Measurements from ENCODE around the gene ARVCF. TPM values are rescaled to one million over a fixed set of nuclear protein-coding genes. Genes with fewer than 3 reads are reported as not detected.

Gene ARVCF
- total and polyA plus RNA-seq, 2 donors (not counting 1 experiment from before 2014, with no cell fraction given), result 2.2 to 6.7 TPM

GRCh38 chr22:19981171-19981960, 35.3 kb downstream of the ARVCF start:
- no peak for DNase-seq
- Mint-ChIP-seq H3K4me3 (no peak overlapping the region), H3K27ac (no peak overlapping the region), H3K9me3 (ENCODE audit: insufficient read depth) (no peaks in the 10 kb centered on the region), H3K27me3 (no peaks in the 10 kb centered on the region), H3K4me1 (peaks cover 5% of the 10 kb centered on the region)
- H4K20me1 ChIP-seq (ENCODE audit: control insufficient read depth, insufficient read depth, low read length, poor library complexity, severe bottlenecking), result no peaks in the 10 kb centered on the region
- 95% methylated on average over 30 of the region's 33 CpGs for WGBS (ENCODE audit: insufficient coverage)
- ATAC-seq (ENCODE audit: low read depth), result no peak
- H3K4me3 ChIP-seq (ENCODE audit: control extremely low read depth in 1 of 5, extremely low read depth in 1 of 5, insufficient read depth in 1 of 5, low read depth in 2 of 5, low read length in 4 of 5), result no peak overlapping the region
- H3K9me3 ChIP-seq (ENCODE audit: control extremely low read depth in 1 of 3, control insufficient read depth in 2 of 3, insufficient read depth in 1 of 3, low read length in 2 of 3), result no peaks in the 10 kb centered on the region
- H2AFZ ChIP-seq (ENCODE audit: insufficient read depth, low read depth, low read length, poor library complexity, severe bottlenecking), result no peak overlapping the region
- H3K36me3 ChIP-seq (replicated peaks in 1 of 2; ENCODE audit: control extremely low read depth in 1 of 2, control insufficient read depth in 1 of 2, extremely low read depth in 1 of 2, insufficient read depth in 2 of 2, low read length in 1 of 2), result no peaks in the 10 kb centered on the region
- intact Hi-C loops (cut with micrococcal nuclease), result loop anchor here (5.0 kb wide), 1 partner anchor 601 kb away; no protein-coding TSS in a partner anchor
- CTCF ChIA-PET, result interaction anchor here (0.8 to 1.1 kb wide), 2 partner anchors 32 to 57 kb away, joined by 3 to 4 read pairs; no protein-coding TSS in a partner anchor
- no peak for TF ChIP-seq CTCF (IDR thresholded peaks at IDR 0.05)
- no peak for TF ChIP-seq EZH2 (IDR thresholded peaks at IDR 0.05; ENCODE audit: borderline replicate concordance, insufficient read depth, low read depth, low read length, poor library complexity, severe bottlenecking)
- no peak overlapping the region for H3K27ac ChIP-seq (ENCODE audit: low read length in 2 of 2)
- H3K79me2 ChIP-seq (ENCODE audit: control insufficient read depth, insufficient read depth, low read length), result no peaks in the 10 kb centered on the region
- POLR2A ChIA-PET, result interaction anchor here (0.6 kb wide), 1 partner anchor 123 kb away, joined by 3 read pairs; no protein-coding TSS in a partner anchor
- H3K27me3 ChIP-seq (replicated peaks in 1 of 4; ENCODE audit: control extremely low read depth in 1 of 4, control insufficient read depth in 3 of 4, insufficient read depth in 4 of 4, low read length in 3 of 4), result peaks cover 0 to 11% (median 0%) of the 10 kb centered on the region in 4 experiments
- no peak overlapping the region for H3K9ac ChIP-seq (ENCODE audit: low read length)
- H3K4me1 ChIP-seq (ENCODE audit: control insufficient read depth in 2 of 2, insufficient read depth in 2 of 2, low read length in 2 of 2), result peaks cover 6 to 7% of the 10 kb centered on the region in 2 donors
- no peak overlapping the region for H3K4me2 ChIP-seq (replicated peaks; ENCODE audit: low read depth, low read length, poor library complexity, severe bottlenecking)

- H3K4me1 Mint-ChIP-seq, result peaks cover 3% of the 10 kb centered on the region
- Histone ChIP-seq H3K4me3 (ENCODE audit: control extremely low read depth in 1 of 5, extremely low read depth in 1 of 5, insufficient read depth in 1 of 5, low read depth in 2 of 5, low read length in 4 of 5) (no peak overlapping the region), H3K79me2 (ENCODE audit: control insufficient read depth, insufficient read depth, low read length) (no peaks in the 10 kb centered on the region), H3K4me1 (ENCODE audit: control insufficient read depth in 2 of 2, insufficient read depth in 2 of 2, low read length in 2 of 2) (peaks cover under 1 to 1% of the 10 kb centered on the region in 2 donors), H3K4me2 (replicated peaks; ENCODE audit: low read depth, low read length, poor library complexity, severe bottlenecking) (no peak overlapping the region), H3K36me3 (replicated peaks in 1 of 2; ENCODE audit: control extremely low read depth in 1 of 2, control insufficient read depth in 1 of 2, extremely low read depth in 1 of 2, insufficient read depth in 2 of 2, low read length in 1 of 2) (no peaks in the 10 kb centered on the region), H3K27me3 (replicated peaks in 1 of 4; ENCODE audit: control extremely low read depth in 1 of 4, control insufficient read depth in 3 of 4, insufficient read depth in 4 of 4, low read length in 3 of 4) (peaks cover 0 to 5% (median 0%) of the 10 kb centered on the region in 4 experiments), H3K9ac (ENCODE audit: low read length) (no peak overlapping the region), H2AFZ (ENCODE audit: insufficient read depth, low read depth, low read length, poor library complexity, severe bottlenecking) (no peak overlapping the region), H4K20me1 (ENCODE audit: control insufficient read depth, insufficient read depth, low read length, poor library complexity, severe bottlenecking) (no peaks in the 10 kb centered on the region), H3K9me3 (ENCODE audit: control extremely low read depth in 1 of 3, control insufficient read depth in 2 of 3, insufficient read depth in 1 of 3, low read length in 2 of 3) (no peaks in the 10 kb centered on the region), H3K27ac (ENCODE audit: low read length in 2 of 2) (no peak overlapping the region)
- POLR2A ChIA-PET, result no interaction called here
- H3K4me3 Mint-ChIP-seq, result no peak overlapping the region
- H3K27me3 Mint-ChIP-seq, result no peaks in the 10 kb centered on the region
- H3K9me3 Mint-ChIP-seq (ENCODE audit: insufficient read depth), result no peaks in the 10 kb centered on the region
- no peak overlapping the region for H3K27ac Mint-ChIP-seq
- TF ChIP-seq EZH2 (IDR thresholded peaks at IDR 0.05; ENCODE audit: borderline replicate concordance, insufficient read depth, low read depth, low read length, poor library complexity, severe bottlenecking), result no peak
- no peak for TF ChIP-seq CTCF (IDR thresholded peaks at IDR 0.05)
- DNase-seq (no peak), ATAC-seq (ENCODE audit: low read depth) (no peak)
- intact Hi-C loops (cut with micrococcal nuclease), result loop anchor here (5.0 kb wide), 1 partner anchor 602 kb away; no protein-coding TSS in a partner anchor
- CTCF ChIA-PET, result no interaction called here
- 96% methylated on average over 4 of the region's 7 CpGs for WGBS (ENCODE audit: insufficient coverage)
Measured at GRCh38 chr22:19980766-19981165, 35.9 kb downstream of the ARVCF start.

All from B cell (primary cell).